HCT116 (cell line): Measurements from ENCODE around the gene MEN1. TPM values are rescaled to one million over a fixed set of nuclear protein-coding genes. Genes with fewer than 3 reads are reported as not detected.

Source experiments
- ATAC-seq: fragments of 200-7000 bp; cut with Tn5 transposase; 2 replicates; pipeline ENCODE4 v1.9.1; 2020; ENCODE audit warnings: mild to moderate bottlenecking, moderate library complexity
- BruUV-seq: library from RNA; stranded (reverse); fragments of 400-500 nt; replicated peaks from 2 replicates; lab custom pipeline; 2021; lab: Mats Ljungman, UMichigan
- CTCF ChIA-PET: fragments of 300-600 bp; sonication (Branson Sonifier 250); formaldehyde crosslinking; loops from one replicate; lab custom pipeline; 2021; ENCODE audit warnings: antibody characterized with exemption; lab: Charles Lee
- POLR2A ChIA-PET: fragments of 300-600, 350-600 bp; sonication (Branson Sonifier 250); formaldehyde crosslinking; loops from one replicate; lab custom pipeline; 2021; ENCODE audit warnings: antibody characterized with exemption; lab: Charles Lee
- RAD21 ChIA-PET, 2 experiments: fragments of 300-600 bp; sonication (Branson Sonifier 250); formaldehyde crosslinking; loops; one replicate each; lab custom pipeline; 2023; ENCODE audit warnings: low total read pairs in 2 of 2; ENCODE audit not compliant: uncharacterized antibody in 2 of 2, unreplicated experiment in 2 of 2, low non-redundant PET in 1 of 2; lab: Charles Lee
- DNase-seq: peaks from one replicate; pipeline ENCODE4 v3.0.0-alpha.2; 2010; ENCODE audit warnings: low read depth, low spot score
- H2AFZ ChIP-seq: fragments of 200-600 bp; shearing (Covaris generic), sonication (generic); 2 replicates; pipeline ENCODE4 v1.6.1; 2017; ENCODE audit warnings: low read depth, mixed run types, mixed read lengths, antibody characterized with exemption, low read length; ENCODE audit not compliant: poor library complexity, severe bottlenecking
- H3K27ac ChIP-seq: 2 replicates; pipeline ENCODE4 v1.5.1; 2012; ENCODE audit warnings: low read depth, low read length
- H3K27me3 ChIP-seq: fragments of 200-600 bp; sonication (generic); 2 replicates; pipeline ENCODE4 v1.6.1; 2016; ENCODE audit warnings: mixed run types, low read length, mixed read lengths; ENCODE audit not compliant: insufficient read depth
- H3K36me3 ChIP-seq, 2 experiments: fragments of 200-500 bp in 1 of 2; fragments of 200-600 bp in 1 of 2; sonication (Bioruptor generic) in 1 of 2; sonication (generic) in 1 of 2; 2 replicates each; pipeline versions ENCODE4 v1.5.1 to v1.6.1; 2014 to 2016; ENCODE audit warnings: low read length in 2 of 2, inconsistent platforms in 1 of 2, mixed read lengths in 1 of 2, mixed run types in 1 of 2; ENCODE audit not compliant: insufficient read depth in 2 of 2, control insufficient read depth in 1 of 2
- H3K4me1 ChIP-seq, 2 experiments: fragments of 200-600 bp in 1 of 2; sonication (generic) in 1 of 2; 2 replicates each; pipeline versions ENCODE4 v1.5.1 to v1.6.1; 2012 to 2017; ENCODE audit warnings: low read length in 2 of 2, inconsistent platforms in 1 of 2, mild to moderate bottlenecking in 1 of 2, mixed read lengths in 1 of 2, mixed run types in 1 of 2, moderate library complexity in 1 of 2; ENCODE audit not compliant: insufficient read depth in 2 of 2, control insufficient read depth in 1 of 2
- H3K4me2 ChIP-seq: fragments of 200-600 bp; sonication (generic); 2 replicates; pipeline ENCODE4 v1.6.1; 2017; ENCODE audit warnings: mixed run types, low read length, mixed read lengths
- H3K4me3 ChIP-seq, 2 experiments: fragments of 200-600 bp in 1 of 2; sonication (generic) in 1 of 2; replicated peaks in 1 of 2; 2 replicates each; pipeline ENCODE4 v1.5.1; 2011 to 2016; ENCODE audit warnings: low read length in 2 of 2, control low read depth in 1 of 2, low read depth in 1 of 2, mild to moderate bottlenecking in 1 of 2, mixed read lengths in 1 of 2, mixed run types in 1 of 2
- H3K79me2 ChIP-seq: fragments of 200-600 bp; sonication (generic); 2 replicates; pipeline ENCODE4 v1.6.1; 2017; ENCODE audit warnings: mild to moderate bottlenecking, mixed run types, low read length, moderate library complexity, mixed read lengths; ENCODE audit not compliant: insufficient read depth
- H3K9ac ChIP-seq: fragments of 200-600 bp; sonication (generic); 2 replicates; pipeline ENCODE4 v1.6.1; 2016; ENCODE audit warnings: low read length, mixed read lengths
- H3K9me2 ChIP-seq: fragments of 200-600 bp; sonication (generic), shearing (Covaris generic); 2 replicates; pipeline ENCODE4 v1.6.1; 2017; ENCODE audit warnings: mixed run types, mild to moderate bottlenecking, moderate library complexity; ENCODE audit not compliant: insufficient read depth
- H3K9me3 ChIP-seq, 2 experiments: fragments of 200-500 bp in 1 of 2; fragments of 200-600 bp in 1 of 2; sonication (Bioruptor generic) in 1 of 2; sonication (generic) in 1 of 2; 2 replicates each; pipeline ENCODE4 v1.6.1; 2014 to 2017; ENCODE audit warnings: low read length in 2 of 2, mixed read lengths in 2 of 2, inconsistent platforms in 1 of 2, low read depth in 1 of 2, mild to moderate bottlenecking in 1 of 2, mixed run types in 1 of 2, moderate library complexity in 1 of 2; ENCODE audit not compliant: control insufficient read depth in 1 of 2, insufficient read depth in 1 of 2
- H4K20me1 ChIP-seq: fragments of 200-600 bp; sonication (generic), shearing (Covaris generic); 2 replicates; pipeline ENCODE4 v1.6.1; 2017; ENCODE audit warnings: mixed run types, mild to moderate bottlenecking, moderate library complexity; ENCODE audit not compliant: insufficient read depth
- FOSL1 ChIP-seq: IDR thresholded peaks from 2 replicates; pipeline ENCODE4 v1.6.1; 2012; ENCODE audit warnings: low read depth
- SP1 ChIP-seq: IDR thresholded peaks from 2 replicates; pipeline ENCODE4 v1.6.1; 2012; ENCODE audit warnings: low read depth
- intact Hi-C: fragments of 100-400 bp; cut with micrococcal nuclease; formaldehyde crosslinking; loops from 2 replicates; pipeline ENCODE4 v1.10.0; 2022
- total RNA-seq: library from RNA; stranded (reverse); gene quantifications from one replicate; pipeline ENCODE4 v1.2.1, GENCODE V29; 2021; ENCODE audit not compliant: unreplicated experiment
- TF ChIP-seq, protein P1 (sequence below): IDR thresholded peaks from 2 replicates; pipeline ENCODE4 v1.6.1; 2012
- TF ChIP-seq, protein P2 (sequence below), 3 experiments: fragments of 200-600 bp in 1 of 3; sonication (generic) in 1 of 3; IDR thresholded peaks in 2 of 3; conservative IDR thresholded peaks in 1 of 3; 2 replicates each; pipeline ENCODE4 v1.5.1; 2012 to 2017; ENCODE audit warnings: low read depth in 2 of 3, low read length in 2 of 3, antibody characterized with exemption in 1 of 3, borderline replicate concordance in 1 of 3, control low read depth in 1 of 3, mild to moderate bottlenecking in 1 of 3, mixed read lengths in 1 of 3, mixed run types in 1 of 3, moderate library complexity in 1 of 3; ENCODE audit not compliant: insufficient read depth in 1 of 3

Gene MEN1
- total RNA-seq, 1 experiment from 2014 or later, result 62.1 TPM

DNA sequence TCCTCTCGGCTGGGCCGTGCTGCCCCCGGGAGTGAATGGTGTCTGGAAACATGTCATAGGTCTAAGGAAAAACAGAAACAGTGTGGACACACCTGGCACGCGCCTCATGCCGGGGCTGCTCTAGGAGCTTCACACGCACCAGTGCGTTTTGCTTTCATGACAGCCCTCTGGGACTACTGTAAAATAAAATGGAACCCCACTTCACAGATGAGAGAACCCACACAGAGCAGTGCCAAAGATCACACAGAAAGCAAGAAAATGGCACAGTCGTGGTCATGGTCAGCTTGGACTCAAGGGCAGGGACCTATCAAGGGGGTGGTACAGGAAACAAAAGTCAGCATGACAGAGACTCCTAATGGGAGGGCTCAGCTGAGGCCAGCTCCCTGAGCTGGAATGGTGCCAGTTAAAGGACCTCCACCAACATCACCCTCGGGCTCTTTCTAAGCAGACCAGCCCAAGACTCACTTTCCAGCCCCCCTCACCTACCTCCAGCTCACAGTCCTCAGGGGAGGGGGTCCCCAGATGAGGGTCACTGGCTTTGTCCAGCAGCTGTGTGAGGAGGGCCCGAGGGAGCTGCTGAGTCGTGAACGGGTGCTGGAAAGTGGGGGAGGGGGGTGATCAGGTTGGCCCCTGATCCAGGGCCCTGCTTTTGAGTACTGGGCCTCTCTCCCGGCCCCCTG, 10.6 kb downstream of the MEN1 start:
- ATAC-seq, result no peak
- TF ChIP-seq, protein P1, sequence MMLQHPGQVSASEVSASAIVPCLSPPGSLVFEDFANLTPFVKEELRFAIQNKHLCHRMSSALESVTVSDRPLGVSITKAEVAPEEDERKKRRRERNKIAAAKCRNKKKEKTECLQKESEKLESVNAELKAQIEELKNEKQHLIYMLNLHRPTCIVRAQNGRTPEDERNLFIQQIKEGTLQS, result no peak
- TF ChIP-seq SP1, result no peak
- TF ChIP-seq, protein P2, sequence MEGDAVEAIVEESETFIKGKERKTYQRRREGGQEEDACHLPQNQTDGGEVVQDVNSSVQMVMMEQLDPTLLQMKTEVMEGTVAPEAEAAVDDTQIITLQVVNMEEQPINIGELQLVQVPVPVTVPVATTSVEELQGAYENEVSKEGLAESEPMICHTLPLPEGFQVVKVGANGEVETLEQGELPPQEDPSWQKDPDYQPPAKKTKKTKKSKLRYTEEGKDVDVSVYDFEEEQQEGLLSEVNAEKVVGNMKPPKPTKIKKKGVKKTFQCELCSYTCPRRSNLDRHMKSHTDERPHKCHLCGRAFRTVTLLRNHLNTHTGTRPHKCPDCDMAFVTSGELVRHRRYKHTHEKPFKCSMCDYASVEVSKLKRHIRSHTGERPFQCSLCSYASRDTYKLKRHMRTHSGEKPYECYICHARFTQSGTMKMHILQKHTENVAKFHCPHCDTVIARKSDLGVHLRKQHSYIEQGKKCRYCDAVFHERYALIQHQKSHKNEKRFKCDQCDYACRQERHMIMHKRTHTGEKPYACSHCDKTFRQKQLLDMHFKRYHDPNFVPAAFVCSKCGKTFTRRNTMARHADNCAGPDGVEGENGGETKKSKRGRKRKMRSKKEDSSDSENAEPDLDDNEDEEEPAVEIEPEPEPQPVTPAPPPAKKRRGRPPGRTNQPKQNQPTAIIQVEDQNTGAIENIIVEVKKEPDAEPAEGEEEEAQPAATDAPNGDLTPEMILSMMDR (IDR thresholded peaks at IDR 0.05 in 2 of 3, conservative IDR thresholded peaks at IDR 0.05 in 1 of 3; ENCODE audit: borderline replicate concordance in 1 of 3, insufficient read depth in 1 of 3, low read depth in 2 of 3, low read length in 2 of 3), result 0 out of 6 replicates have a peak, but pooled peaks of 1 of the 3 experiments have one; percentile 0
- ChIA-PET POLR2A (interaction anchor here (1.8 kb wide), 1 partner anchor 21 kb away, joined by 6 read pairs; the partner anchor contains the start of gene SF1), RAD21 (no interaction called here), CTCF (interaction anchor here (1.1 kb wide), 1 partner anchor 12 kb away, joined by 5 read pairs; no protein-coding TSS in a partner anchor)
- Histone ChIP-seq H3K4me1 (peaks cover 28 to 53% of the 10 kb centered on the region in 2 experiments), H4K20me1 (no peaks in the 10 kb centered on the region), H3K9ac (no peak overlapping the region), H3K9me3 (no peaks in the 10 kb centered on the region), H3K4me2 (no peak overlapping the region), H3K36me3 (no peaks in the 10 kb centered on the region; a peak in 1 of 4 replicates), H3K27ac (no peak overlapping the region; the same call in 1 of the 2 replicates), H3K79me2 (no peaks in the 10 kb centered on the region; the same call in 1 of the 2 replicates), H2AFZ (no peak overlapping the region), H3K27me3 (no peaks in the 10 kb centered on the region), H3K9me2 (no peaks in the 10 kb centered on the region), H3K4me3 (no peak overlapping the region)
- intact Hi-C loops, result no loop called here
- DNase-seq, result no peak
- no TSS peak for BruUV-seq

DNA sequence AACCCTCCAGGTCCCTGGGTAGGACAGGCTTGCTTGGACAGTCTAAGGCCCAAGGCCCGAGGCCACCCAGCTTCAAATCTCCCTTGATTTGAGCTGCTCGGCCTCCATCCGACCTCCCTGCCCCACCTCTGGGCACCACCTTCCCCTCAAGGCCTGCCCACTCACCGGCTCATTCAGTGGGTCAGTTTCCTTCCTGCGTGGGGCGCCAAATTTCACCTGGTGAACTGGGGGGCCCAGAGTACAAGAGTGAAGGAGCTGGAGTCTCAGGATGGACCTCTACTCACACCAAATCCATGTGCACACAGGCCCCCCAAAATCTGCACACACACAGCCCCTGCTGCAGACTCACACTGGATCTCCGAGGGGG, 11.1 kb downstream of the MEN1 start:
- H3K9ac ChIP-seq, result no peak overlapping the region
- ATAC-seq (no peak), DNase-seq (no peak)
- no peaks in the 10 kb centered on the region; a peak in 1 of 4 replicates for H3K36me3 ChIP-seq
- POLR2A ChIA-PET, result interaction anchor here (1.8 kb wide), 1 partner anchor 21 kb away, joined by 6 read pairs; the partner anchor contains the start of gene SF1
- H3K4me3 ChIP-seq, result no peak overlapping the region
- RAD21 ChIA-PET, result no interaction called here
- intact Hi-C loops, result no loop called here
- H3K27me3 ChIP-seq, result no peaks in the 10 kb centered on the region
- H3K4me2 ChIP-seq, result no peak overlapping the region
- CTCF ChIA-PET, result interaction anchor here (1.1 kb wide), 1 partner anchor 12 kb away, joined by 5 read pairs; no protein-coding TSS in a partner anchor
- peaks cover 22 to 48% of the 10 kb centered on the region in 2 experiments for H3K4me1 ChIP-seq
- H2AFZ ChIP-seq, result no peak overlapping the region
- no peaks in the 10 kb centered on the region; the same call in 1 of the 2 replicates for H3K79me2 ChIP-seq
- no peaks in the 10 kb centered on the region for H3K9me2 ChIP-seq
- no TSS peak for BruUV-seq
- TF ChIP-seq FOSL1, result no peak
- TF ChIP-seq, protein P2 (IDR thresholded peaks at IDR 0.05 in 2 of 3, conservative IDR thresholded peaks at IDR 0.05 in 1 of 3; ENCODE audit: borderline replicate concordance in 1 of 3, insufficient read depth in 1 of 3, low read depth in 2 of 3, low read length in 2 of 3), result 0 out of 6 replicates have a peak, but pooled peaks of 1 of the 3 experiments have one; percentile 9
- H3K9me3 ChIP-seq, result no peaks in the 10 kb centered on the region
- H4K20me1 ChIP-seq, result no peaks in the 10 kb centered on the region
- peak overlapping the region; percentile 24; the same call in 1 of the 2 replicates for H3K27ac ChIP-seq
